Stimulated activated memory B cell treated with anti-CD40 and anti-IgM and Interleukin-4, amounts not matched to agents 10 μg/mL and 1 μg/mL and 100 μg/mL, for 72 hours (primary cell): ENCODE measurements around the gene CDK10.
A peak's percentile ranks its signal among the peaks of the same experiment; 100 is the strongest.
"Not testable (repeated sequence)": the region's sequence is repeated elsewhere in the genome, so short reads cannot be mapped to it uniquely, and the experiment has no call there.

Source experiments
- ATAC-seq: fragments of 150-1000 bp; cut with Tn5 transposase; 2 replicates; pipeline ENCODE4 v1.10.0; 2021
- H3K27ac Mint-ChIP-seq: one replicate; pipeline ENCODE4 v1.8.0; 2022; ENCODE audit warnings: mild to moderate bottlenecking, mixed read lengths
- H3K27me3 Mint-ChIP-seq: one replicate; pipeline ENCODE4 v1.8.0; 2022; ENCODE audit warnings: mixed read lengths
- H3K36me3 Mint-ChIP-seq: one replicate; pipeline ENCODE4 v1.8.0; 2022; ENCODE audit warnings: mixed read lengths
- H3K4me1 Mint-ChIP-seq: one replicate; pipeline ENCODE4 v1.8.0; 2022; ENCODE audit warnings: mixed read lengths
- H3K4me3 Mint-ChIP-seq: one replicate; pipeline ENCODE4 v1.8.0; 2022; ENCODE audit warnings: mild to moderate bottlenecking, moderate library complexity, mixed read lengths
- H3K9me3 Mint-ChIP-seq: one replicate; pipeline ENCODE4 v1.8.0; 2022; ENCODE audit warnings: mixed read lengths

CDK10 gene

DNA sequence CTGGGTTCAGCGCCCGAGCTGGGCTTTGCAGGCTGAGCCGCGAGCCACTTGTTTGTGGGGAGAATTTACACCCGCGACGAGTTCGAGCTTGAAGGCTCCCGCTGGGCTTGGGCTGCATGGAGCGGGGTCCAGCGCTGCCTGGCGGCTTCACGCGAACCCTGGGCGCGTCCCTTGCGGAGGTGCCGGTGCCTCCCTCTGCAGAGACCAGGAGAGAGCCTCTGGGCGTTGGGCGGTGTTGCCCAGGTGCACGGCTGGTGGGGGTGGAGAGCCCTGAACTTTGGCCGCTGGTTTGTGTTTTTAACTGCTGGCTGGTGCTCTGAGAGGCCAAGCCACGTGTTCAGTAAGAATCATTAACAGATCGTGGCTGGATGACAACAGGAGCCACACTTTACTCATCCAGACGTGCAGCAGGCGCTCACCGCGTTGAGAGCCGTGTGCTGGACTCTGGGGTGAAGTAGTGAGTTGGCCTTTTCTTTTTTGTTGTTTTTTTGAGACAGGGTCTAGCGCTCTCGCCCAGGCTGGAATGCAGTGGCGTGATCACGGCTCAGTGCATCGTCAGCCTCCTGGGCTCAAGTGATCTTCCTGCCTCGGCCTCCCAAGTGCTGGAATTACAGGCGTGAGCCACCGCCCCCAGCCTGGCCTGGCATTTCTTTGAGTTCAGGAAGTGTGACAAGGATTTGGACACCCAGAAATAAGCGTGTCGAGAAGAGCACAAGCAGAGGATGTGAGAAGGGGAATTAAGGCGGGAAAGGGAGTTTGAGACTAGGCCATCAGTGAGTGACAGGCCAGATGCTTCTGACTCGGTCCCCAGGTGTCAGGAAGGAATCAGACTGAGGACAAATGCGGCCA lies 827 bp downstream of the CDK10 start:
- peaks cover 28% of the 10 kb centered on the region for H3K36me3 Mint-ChIP-seq
- no peaks in the 10 kb centered on the region for H3K9me3 Mint-ChIP-seq
- H3K4me1 Mint-ChIP-seq, result peaks cover 26% of the 10 kb centered on the region
- H3K27me3 Mint-ChIP-seq, result no peaks in the 10 kb centered on the region
- ATAC-seq, result peak; percentile 73
- peak overlapping the region; percentile 95 for H3K4me3 Mint-ChIP-seq
- H3K27ac Mint-ChIP-seq, result peak overlapping the region; percentile 81

GRCh38 chr16:89688395-89688794 lies 1.9 kb downstream of the CDK10 start:
- peaks cover 28% of the 10 kb centered on the region for H3K4me1 Mint-ChIP-seq
- H3K36me3 Mint-ChIP-seq, result peaks cover 30% of the 10 kb centered on the region
- no peak overlapping the region for H3K4me3 Mint-ChIP-seq
- ATAC-seq, result no peak
- no peak overlapping the region for H3K27ac Mint-ChIP-seq
- no peaks in the 10 kb centered on the region for H3K9me3 Mint-ChIP-seq
- H3K27me3 Mint-ChIP-seq, result no peaks in the 10 kb centered on the region

GRCh38 chr16:89689142-89689541 lies 2.7 kb downstream of the CDK10 start:
- H3K9me3 Mint-ChIP-seq, result no peaks in the 10 kb centered on the region
- H3K4me1 Mint-ChIP-seq, result peaks cover 35% of the 10 kb centered on the region
- no peaks in the 10 kb centered on the region for H3K27me3 Mint-ChIP-seq
- ATAC-seq, result no peak
- no peak overlapping the region for H3K4me3 Mint-ChIP-seq
- H3K36me3 Mint-ChIP-seq, result peaks cover 34% of the 10 kb centered on the region
- H3K27ac Mint-ChIP-seq, result no peak overlapping the region

GRCh38 chr16:89689621-89690020 lies 3.1 kb downstream of the CDK10 start:
- ATAC-seq, H3K9me3 Mint-ChIP-seq, H3K27ac Mint-ChIP-seq, H3K27me3 Mint-ChIP-seq, H3K4me3 Mint-ChIP-seq: not testable (repeated sequence)
- Mint-ChIP-seq H3K4me1 (peaks cover 35% of the 10 kb centered on the region), H3K36me3 (peaks cover 30% of the 10 kb centered on the region)

DNA sequence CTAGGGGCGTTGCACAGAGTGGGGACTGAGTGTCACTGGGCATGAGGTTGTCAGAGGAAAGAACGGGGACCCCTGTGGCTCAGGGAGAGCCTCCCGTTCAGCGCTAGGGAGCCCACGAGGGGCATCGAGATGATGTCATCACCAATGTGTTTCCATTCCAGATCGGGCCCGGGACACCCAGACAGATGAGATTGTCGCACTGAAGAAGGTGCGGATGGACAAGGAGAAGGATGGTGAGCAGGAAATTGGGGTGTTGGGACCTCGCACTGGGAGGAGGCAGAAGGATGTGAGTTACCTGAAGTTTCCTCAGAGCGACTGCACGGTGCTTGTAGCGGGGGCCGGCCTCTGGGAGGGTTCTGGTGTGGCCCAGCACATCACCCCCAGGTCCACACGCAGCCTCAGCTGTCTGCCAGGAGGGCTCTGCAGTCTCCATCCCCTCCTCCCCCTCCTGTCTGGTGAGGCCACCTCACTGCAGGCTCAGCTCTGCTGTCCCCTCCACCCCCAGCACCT lies 4.0 kb downstream of the CDK10 start:
- Mint-ChIP-seq H3K4me3 (no peak overlapping the region), H3K27ac (no peak overlapping the region), H3K9me3 (no peaks in the 10 kb centered on the region), H3K4me1 (peaks cover 35% of the 10 kb centered on the region), H3K36me3 (peaks cover 33% of the 10 kb centered on the region), H3K27me3 (no peaks in the 10 kb centered on the region)
- ATAC-seq, result no peak

- Mint-ChIP-seq H3K27ac (no peak overlapping the region), H3K36me3 (peaks cover 39% of the 10 kb centered on the region), H3K4me3 (no peak overlapping the region), H3K9me3 (no peaks in the 10 kb centered on the region), H3K27me3 (no peaks in the 10 kb centered on the region), H3K4me1 (peaks cover 36% of the 10 kb centered on the region)
- ATAC-seq, result no peak
Observed at GRCh38 chr16:89691231-89691985, 4.9 kb downstream of the CDK10 start.

DNA sequence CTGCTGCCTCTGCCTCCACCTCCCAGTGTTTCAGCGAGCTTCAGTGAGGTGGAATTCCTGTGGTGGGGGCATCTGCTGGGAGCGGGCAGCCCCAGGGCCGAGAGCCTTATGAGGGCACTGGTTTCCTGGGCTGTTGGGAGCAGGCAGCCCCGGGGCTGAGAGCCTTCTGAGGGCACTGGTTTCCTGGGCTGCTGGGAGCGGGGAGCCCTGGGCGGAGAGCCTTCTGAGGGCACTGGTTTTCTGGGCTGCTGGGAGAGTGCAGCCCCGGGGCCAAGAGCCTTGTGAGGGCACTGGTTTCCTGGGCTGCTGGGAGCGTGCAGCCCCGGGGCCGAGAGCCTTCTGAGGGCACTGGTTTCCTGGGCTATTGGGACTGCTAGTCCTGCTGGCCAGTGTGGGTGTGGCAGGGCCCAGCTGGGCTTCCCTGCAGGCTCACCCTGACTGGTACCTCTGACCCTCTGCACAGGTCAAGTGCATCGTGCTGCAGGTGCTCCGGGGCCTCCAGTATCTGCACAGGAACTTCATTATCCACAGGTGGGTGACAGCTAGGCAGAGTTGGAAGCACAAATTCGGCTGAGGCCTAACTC lies 5.6 kb downstream of the CDK10 start:
- Mint-ChIP-seq H3K9me3 (no peaks in the 10 kb centered on the region), H3K4me1 (peaks cover 39% of the 10 kb centered on the region), H3K4me3 (no peak overlapping the region), H3K27ac (no peak overlapping the region), H3K27me3 (no peaks in the 10 kb centered on the region), H3K36me3 (peaks cover 39% of the 10 kb centered on the region)
- no peak for ATAC-seq

- no peak for ATAC-seq
- H3K4me1 Mint-ChIP-seq, result peaks cover 29% of the 10 kb centered on the region
- no peaks in the 10 kb centered on the region for H3K27me3 Mint-ChIP-seq
- no peak overlapping the region for H3K4me3 Mint-ChIP-seq
- no peak overlapping the region for H3K27ac Mint-ChIP-seq
- H3K9me3 Mint-ChIP-seq, result no peaks in the 10 kb centered on the region
- H3K36me3 Mint-ChIP-seq, result peaks cover 39% of the 10 kb centered on the region
Observed at GRCh38 chr16:89693289-89693731, 6.8 kb downstream of the CDK10 start.

- H3K27me3 Mint-ChIP-seq, result no peaks in the 10 kb centered on the region
- ATAC-seq, result no peak
- H3K27ac Mint-ChIP-seq, result no peak overlapping the region
- no peaks in the 10 kb centered on the region for H3K9me3 Mint-ChIP-seq
- peaks cover 33% of the 10 kb centered on the region for H3K4me1 Mint-ChIP-seq
- peaks cover 39% of the 10 kb centered on the region for H3K36me3 Mint-ChIP-seq
- no peak overlapping the region for H3K4me3 Mint-ChIP-seq
Observed at GRCh38 chr16:89693931-89694783, 7.7 kb downstream of the CDK10 start.

DNA sequence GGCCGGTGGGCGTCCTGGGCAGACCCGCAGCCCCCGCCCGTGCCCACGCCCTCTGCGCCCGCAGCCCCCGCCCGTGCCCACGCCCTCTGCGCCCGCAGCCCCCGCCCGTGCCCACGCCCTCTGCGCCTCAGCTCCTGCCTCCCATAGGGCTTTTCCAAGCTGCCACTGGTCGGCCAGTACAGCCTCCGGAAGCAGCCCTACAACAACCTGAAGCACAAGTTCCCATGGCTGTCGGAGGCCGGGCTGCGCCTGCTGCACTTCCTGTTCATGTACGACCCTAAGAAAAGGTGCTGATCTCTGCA lies 8.2 kb downstream of the CDK10 start:
- H3K4me1 Mint-ChIP-seq, result peaks cover 37% of the 10 kb centered on the region
- H3K4me3 Mint-ChIP-seq, H3K9me3 Mint-ChIP-seq, H3K27ac Mint-ChIP-seq, ATAC-seq, H3K27me3 Mint-ChIP-seq: not testable (repeated sequence)
- H3K36me3 Mint-ChIP-seq, result peaks cover 39% of the 10 kb centered on the region

- no peaks in the 10 kb centered on the region for H3K27me3 Mint-ChIP-seq
- H3K27ac Mint-ChIP-seq, result no peak overlapping the region
- H3K9me3 Mint-ChIP-seq, result no peaks in the 10 kb centered on the region
- H3K4me3 Mint-ChIP-seq, result no peak overlapping the region
- no peak for ATAC-seq
- H3K4me1 Mint-ChIP-seq, result peaks cover 41% of the 10 kb centered on the region
- peaks cover 35% of the 10 kb centered on the region for H3K36me3 Mint-ChIP-seq
Observed at GRCh38 chr16:89695086-89695874, 8.8 kb downstream of the CDK10 start.

GRCh38 chr16:89695875-89696669 lies 9.6 kb downstream of the CDK10 start:
- Mint-ChIP-seq H3K27ac (no peak overlapping the region), H3K9me3 (no peaks in the 10 kb centered on the region)

GRCh38 chr16:89696670-89697128 lies 10.2 kb downstream of the CDK10 start:
- Mint-ChIP-seq H3K36me3 (peaks cover 26% of the 10 kb centered on the region), H3K27me3 (no peaks in the 10 kb centered on the region), H3K27ac (no peak overlapping the region), H3K9me3 (no peaks in the 10 kb centered on the region), H3K4me1 (peaks cover 41% of the 10 kb centered on the region), H3K4me3 (no peak overlapping the region)
- ATAC-seq, result no peak

More at GRCh38 chr16:89695875-89696669, 9.6 kb downstream of the CDK10 start:
- no peaks in the 10 kb centered on the region for H3K27me3 Mint-ChIP-seq
- peaks cover 30% of the 10 kb centered on the region for H3K36me3 Mint-ChIP-seq
- no peak for ATAC-seq
- H3K4me1 Mint-ChIP-seq, result peaks cover 41% of the 10 kb centered on the region
- H3K4me3 Mint-ChIP-seq, result no peak overlapping the region
